Measurements from ENCODE around the gene MICAL3. TPM values are rescaled to one million over a fixed set of nuclear protein-coding genes. Genes with fewer than 3 reads are reported as not detected.

The MICAL3 gene
- polyA plus RNA-seq, 2 of the 4 experiments (the other 2 are of a cell fraction): 20.5 to 30.1 TPM

DNA sequence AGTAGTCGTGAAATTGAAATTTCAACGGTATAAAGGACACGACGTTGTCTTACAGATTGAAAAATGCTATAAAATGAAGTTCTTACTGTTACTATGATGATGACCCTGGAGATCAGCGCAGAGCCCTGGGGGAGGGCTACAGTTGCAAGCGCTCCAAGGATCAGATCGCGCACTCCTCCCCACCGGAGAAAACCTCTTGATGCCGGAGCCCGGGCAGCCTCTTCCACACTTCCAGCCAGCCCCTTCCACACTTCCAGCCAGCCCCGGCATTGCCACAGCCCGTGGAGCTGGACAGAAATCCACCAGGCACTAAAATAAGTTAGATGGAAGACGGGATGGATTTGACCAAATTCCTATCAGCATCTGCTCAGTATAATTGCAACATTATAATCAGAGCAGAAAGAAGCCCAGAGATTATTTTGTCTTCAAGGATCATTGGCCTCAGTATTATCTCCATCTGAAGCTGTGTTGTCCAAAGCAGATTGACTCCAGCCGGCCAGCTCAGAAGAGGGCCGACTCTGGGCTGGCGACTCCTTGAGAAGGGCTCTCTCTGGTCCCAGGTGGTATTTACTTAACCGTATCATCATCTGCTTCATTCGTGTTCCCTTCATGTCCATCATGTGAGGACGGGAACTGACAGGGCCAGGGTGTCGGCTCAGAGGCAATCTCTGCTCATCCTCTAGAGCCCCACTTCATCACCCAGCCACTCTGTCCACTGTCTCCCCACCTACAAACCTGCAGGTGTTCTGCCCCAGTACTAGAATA is 777 bp upstream of the MICAL3 start:
- peak overlapping the region; percentile 89 to 97 for H3K27ac ChIP-seq
- peaks cover 25% of the 10 kb centered on the region for H3K4me1 ChIP-seq
- ATAC-seq (no peak), DNase-seq (ENCODE audit: low read depth in 1 of 2, low spot score in 1 of 2) (no peak), FAIRE-seq (no peak)
- H3K4me2 ChIP-seq: peak overlapping the region; percentile 84
- ChIA-PET CTCF (interaction anchor here (0.5 to 6.7 kb wide), 22 partner anchors 11 to 199 kb away, joined by 3 to 57 read pairs (median 4); partner anchors contain the start of gene PEX26), POLR2A (no interaction called here)
- TF ChIP-seq CEBPB (IDR thresholded peaks at IDR 0.05): no peak
- TF ChIP-seq, protein P1, sequence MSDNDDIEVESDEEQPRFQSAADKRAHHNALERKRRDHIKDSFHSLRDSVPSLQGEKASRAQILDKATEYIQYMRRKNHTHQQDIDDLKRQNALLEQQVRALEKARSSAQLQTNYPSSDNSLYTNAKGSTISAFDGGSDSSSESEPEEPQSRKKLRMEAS (IDR thresholded peaks at IDR 0.05): no peak
- peak overlapping the region; percentile 76; the same call in 2 of the 3 replicates for H3K4me3 ChIP-seq
- 67% methylated on average over 20 of the region's 21 CpGs for WGBS (ENCODE audit: missing lambda C conversion rate)
- no peaks in the 10 kb centered on the region for H3K9me3 ChIP-seq

DNA sequence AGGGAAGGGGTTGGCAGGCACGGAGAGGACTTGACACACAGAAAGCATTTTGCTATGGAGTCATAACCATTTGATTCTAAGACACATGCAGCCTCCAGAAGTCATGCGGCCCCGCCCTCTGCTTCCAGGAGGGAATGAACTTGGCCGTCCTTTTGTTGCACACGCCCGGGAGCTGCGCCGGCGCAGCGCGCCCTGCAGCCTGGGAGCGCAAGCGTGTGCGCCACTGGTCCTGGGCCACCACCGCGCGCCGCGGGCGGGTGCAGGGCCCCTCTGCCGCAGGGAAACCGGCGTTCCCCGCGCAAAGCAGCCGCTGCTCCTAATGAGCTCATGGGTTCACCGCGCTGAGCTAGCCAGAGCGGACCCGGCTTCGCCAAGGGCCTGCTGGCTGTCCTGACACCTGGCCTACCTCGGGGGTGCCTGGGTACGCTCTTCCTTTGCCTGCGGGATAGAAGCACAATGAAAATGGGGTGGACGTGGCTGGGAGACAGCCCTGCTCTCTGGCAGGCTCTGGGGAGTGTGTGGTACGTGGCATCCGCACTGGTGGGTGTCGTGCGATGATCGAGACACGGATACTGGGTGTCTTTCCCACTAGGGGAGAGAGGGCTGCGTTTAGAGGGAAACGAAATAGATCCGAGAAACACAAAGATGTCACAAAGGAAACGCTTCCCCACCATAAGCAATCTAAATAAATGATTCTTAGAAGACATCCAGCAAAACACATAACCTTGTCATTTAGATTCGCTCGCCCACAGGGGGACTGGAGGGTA is 669 bp downstream of the MICAL3 start:
- Histone ChIP-seq H3K4me3 (peak overlapping the region; percentile 76), H3K4me1 (peaks cover 25% of the 10 kb centered on the region), H3K27ac (peak overlapping the region; percentile 89 to 97), H3K9me3 (no peaks in the 10 kb centered on the region), H3K4me2 (peak overlapping the region; percentile 84)
- DNase-seq (ENCODE audit: low read depth in 1 of 2, low spot score in 1 of 2) (peak; percentile 76 to 83), ATAC-seq (peak; percentile 94 to 95), FAIRE-seq (no peak)
- ChIA-PET POLR2A (no interaction called here), CTCF (interaction anchor here (0.8 to 6.7 kb wide), 15 partner anchors 9 to 194 kb away, joined by 3 to 57 read pairs (median 5); partner anchors contain the start of gene PEX26)
- peak; percentile 72 for TF ChIP-seq POLR2A (IDR thresholded peaks at IDR 0.05; ENCODE audit: low read length)
- TF ChIP-seq CHD4 (IDR thresholded peaks at IDR 0.05; ENCODE audit: borderline replicate concordance): no peak
- TF ChIP-seq, protein P2, sequence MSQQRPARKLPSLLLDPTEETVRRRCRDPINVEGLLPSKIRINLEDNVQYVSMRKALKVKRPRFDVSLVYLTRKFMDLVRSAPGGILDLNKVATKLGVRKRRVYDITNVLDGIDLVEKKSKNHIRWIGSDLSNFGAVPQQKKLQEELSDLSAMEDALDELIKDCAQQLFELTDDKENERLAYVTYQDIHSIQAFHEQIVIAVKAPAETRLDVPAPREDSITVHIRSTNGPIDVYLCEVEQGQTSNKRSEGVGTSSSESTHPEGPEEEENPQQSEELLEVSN (IDR thresholded peaks at IDR 0.05; ENCODE audit: borderline replicate concordance, low read depth): peak; percentile 53; the same call in 1 of the 2 replicates
- TF ChIP-seq RARB (CRISPR knock-in tag; IDR thresholded peaks at IDR 0.05): no peak
- TF ChIP-seq, protein P1 (IDR thresholded peaks at IDR 0.05): peak; percentile 67
- TF ChIP-seq HEYL (CRISPR knock-in tag; IDR thresholded peaks at IDR 0.05): no peak
- TF ChIP-seq, protein P3, sequence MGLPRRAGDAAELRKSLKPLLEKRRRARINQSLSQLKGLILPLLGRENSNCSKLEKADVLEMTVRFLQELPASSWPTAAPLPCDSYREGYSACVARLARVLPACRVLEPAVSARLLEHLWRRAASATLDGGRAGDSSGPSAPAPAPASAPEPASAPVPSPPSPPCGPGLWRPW (IDR thresholded peaks at IDR 0.05): no peak
- under 1% methylated on average over 21 of the region's 47 CpGs for WGBS (ENCODE audit: missing lambda C conversion rate)

DNA sequence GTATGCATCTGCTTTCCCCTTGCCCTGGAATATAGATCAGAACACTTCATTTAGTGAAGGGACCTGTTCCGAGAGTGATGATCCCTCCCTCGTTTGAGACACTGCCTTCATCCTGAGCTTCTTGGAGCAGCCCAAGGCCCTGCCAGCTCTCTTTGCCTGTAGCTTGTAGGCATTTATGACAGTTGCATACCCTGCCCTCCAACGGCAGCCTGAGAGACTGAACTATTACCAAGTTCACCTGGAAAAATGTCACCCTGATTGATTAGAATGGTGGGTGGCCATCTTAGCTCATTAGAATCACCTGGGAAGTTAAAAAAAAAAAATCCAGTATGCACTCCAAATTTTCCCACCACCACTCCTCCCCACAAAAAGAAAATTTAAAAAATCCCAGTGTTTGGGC is 1.5 kb downstream of the MICAL3 start:
- POLR2A ChIA-PET: interaction anchor here (0.7 kb wide), 1 partner anchor 23 kb away, joined by 3 read pairs; no protein-coding TSS in a partner anchor

More for the DNA sequence above, 1.5 kb downstream of the MICAL3 start:
- CTCF ChIA-PET: interaction anchor here (0.8 to 6.7 kb wide), 9 partner anchors 10 to 194 kb away, joined by 3 to 57 read pairs (median 9); partner anchors contain the start of gene PEX26
- FAIRE-seq (no peak), ATAC-seq (no peak), DNase-seq (ENCODE audit: low read depth in 1 of 2, low spot score in 1 of 2) (no peak)
- Histone ChIP-seq H3K4me1 (peaks cover 25% of the 10 kb centered on the region), H3K27ac (peak overlapping the region; percentile 89 to 97), H3K4me3 (peak overlapping the region; percentile 76; the same call in 2 of the 3 replicates), H3K9me3 (no peaks in the 10 kb centered on the region), H3K4me2 (peak overlapping the region; percentile 84)
- WGBS (ENCODE audit: missing lambda C conversion rate): 63% methylated on average over 3 of the region's 3 CpGs
- TF ChIP-seq, protein P4, sequence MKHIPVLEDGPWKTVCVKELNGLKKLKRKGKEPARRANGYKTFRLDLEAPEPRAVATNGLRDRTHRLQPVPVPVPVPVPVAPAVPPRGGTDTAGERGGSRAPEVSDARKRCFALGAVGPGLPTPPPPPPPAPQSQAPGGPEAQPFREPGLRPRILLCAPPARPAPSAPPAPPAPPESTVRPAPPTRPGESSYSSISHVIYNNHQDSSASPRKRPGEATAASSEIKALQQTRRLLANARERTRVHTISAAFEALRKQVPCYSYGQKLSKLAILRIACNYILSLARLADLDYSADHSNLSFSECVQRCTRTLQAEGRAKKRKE (CRISPR knock-in tag; IDR thresholded peaks at IDR 0.05; ENCODE audit: low read depth): no peak
- TF ChIP-seq POLR2A (IDR thresholded peaks at IDR 0.05; ENCODE audit: low read length): no peak
- TF ChIP-seq KDM1A (IDR thresholded peaks at IDR 0.05; ENCODE audit: low read depth): no peak
- no peak for TF ChIP-seq FOSB (CRISPR knock-in tag; IDR thresholded peaks at IDR 0.05)
- TF ChIP-seq ZSCAN20 (CRISPR knock-in tag; IDR thresholded peaks at IDR 0.05): no peak
- no peak for TF ChIP-seq HDAC2 (IDR thresholded peaks at IDR 0.05)
- no peak for TF ChIP-seq CHD4 (IDR thresholded peaks at IDR 0.05; ENCODE audit: borderline replicate concordance)
- no peak for TF ChIP-seq SMC3 (IDR thresholded peaks at IDR 0.05)
- TF ChIP-seq RCOR1 (IDR thresholded peaks at IDR 0.05; ENCODE audit: low read depth, low read length): no peak
- TF ChIP-seq, protein P5, sequence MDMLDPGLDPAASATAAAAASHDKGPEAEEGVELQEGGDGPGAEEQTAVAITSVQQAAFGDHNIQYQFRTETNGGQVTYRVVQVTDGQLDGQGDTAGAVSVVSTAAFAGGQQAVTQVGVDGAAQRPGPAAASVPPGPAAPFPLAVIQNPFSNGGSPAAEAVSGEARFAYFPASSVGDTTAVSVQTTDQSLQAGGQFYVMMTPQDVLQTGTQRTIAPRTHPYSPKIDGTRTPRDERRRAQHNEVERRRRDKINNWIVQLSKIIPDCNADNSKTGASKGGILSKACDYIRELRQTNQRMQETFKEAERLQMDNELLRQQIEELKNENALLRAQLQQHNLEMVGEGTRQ (IDR thresholded peaks at IDR 0.05): no peak
- TF ChIP-seq TFCP2L1 (CRISPR knock-in tag; IDR thresholded peaks at IDR 0.05): no peak
- TF ChIP-seq, protein P6, sequence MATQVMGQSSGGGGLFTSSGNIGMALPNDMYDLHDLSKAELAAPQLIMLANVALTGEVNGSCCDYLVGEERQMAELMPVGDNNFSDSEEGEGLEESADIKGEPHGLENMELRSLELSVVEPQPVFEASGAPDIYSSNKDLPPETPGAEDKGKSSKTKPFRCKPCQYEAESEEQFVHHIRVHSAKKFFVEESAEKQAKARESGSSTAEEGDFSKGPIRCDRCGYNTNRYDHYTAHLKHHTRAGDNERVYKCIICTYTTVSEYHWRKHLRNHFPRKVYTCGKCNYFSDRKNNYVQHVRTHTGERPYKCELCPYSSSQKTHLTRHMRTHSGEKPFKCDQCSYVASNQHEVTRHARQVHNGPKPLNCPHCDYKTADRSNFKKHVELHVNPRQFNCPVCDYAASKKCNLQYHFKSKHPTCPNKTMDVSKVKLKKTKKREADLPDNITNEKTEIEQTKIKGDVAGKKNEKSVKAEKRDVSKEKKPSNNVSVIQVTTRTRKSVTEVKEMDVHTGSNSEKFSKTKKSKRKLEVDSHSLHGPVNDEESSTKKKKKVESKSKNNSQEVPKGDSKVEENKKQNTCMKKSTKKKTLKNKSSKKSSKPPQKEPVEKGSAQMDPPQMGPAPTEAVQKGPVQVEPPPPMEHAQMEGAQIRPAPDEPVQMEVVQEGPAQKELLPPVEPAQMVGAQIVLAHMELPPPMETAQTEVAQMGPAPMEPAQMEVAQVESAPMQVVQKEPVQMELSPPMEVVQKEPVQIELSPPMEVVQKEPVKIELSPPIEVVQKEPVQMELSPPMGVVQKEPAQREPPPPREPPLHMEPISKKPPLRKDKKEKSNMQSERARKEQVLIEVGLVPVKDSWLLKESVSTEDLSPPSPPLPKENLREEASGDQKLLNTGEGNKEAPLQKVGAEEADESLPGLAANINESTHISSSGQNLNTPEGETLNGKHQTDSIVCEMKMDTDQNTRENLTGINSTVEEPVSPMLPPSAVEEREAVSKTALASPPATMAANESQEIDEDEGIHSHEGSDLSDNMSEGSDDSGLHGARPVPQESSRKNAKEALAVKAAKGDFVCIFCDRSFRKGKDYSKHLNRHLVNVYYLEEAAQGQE (IDR thresholded peaks at IDR 0.05): no peak
- no peak for TF ChIP-seq HEYL (CRISPR knock-in tag; IDR thresholded peaks at IDR 0.05)
- TF ChIP-seq, protein P1 (IDR thresholded peaks at IDR 0.05): no peak
- TF ChIP-seq, protein P7, sequence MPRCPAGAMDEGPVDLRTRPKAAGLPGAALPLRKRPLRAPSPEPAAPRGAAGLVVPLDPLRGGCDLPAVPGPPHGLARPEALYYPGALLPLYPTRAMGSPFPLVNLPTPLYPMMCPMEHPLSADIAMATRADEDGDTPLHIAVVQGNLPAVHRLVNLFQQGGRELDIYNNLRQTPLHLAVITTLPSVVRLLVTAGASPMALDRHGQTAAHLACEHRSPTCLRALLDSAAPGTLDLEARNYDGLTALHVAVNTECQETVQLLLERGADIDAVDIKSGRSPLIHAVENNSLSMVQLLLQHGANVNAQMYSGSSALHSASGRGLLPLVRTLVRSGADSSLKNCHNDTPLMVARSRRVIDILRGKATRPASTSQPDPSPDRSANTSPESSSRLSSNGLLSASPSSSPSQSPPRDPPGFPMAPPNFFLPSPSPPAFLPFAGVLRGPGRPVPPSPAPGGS (IDR thresholded peaks at IDR 0.05): no peak
